ENCODE data around the gene MVB12B. TPM values are rescaled to one million over a fixed set of nuclear protein-coding genes. Genes with fewer than 3 reads are reported as not detected.

MVB12B gene
- total RNA-seq, 1 experiment from 2014 or later, result 4.5 TPM

DNA sequence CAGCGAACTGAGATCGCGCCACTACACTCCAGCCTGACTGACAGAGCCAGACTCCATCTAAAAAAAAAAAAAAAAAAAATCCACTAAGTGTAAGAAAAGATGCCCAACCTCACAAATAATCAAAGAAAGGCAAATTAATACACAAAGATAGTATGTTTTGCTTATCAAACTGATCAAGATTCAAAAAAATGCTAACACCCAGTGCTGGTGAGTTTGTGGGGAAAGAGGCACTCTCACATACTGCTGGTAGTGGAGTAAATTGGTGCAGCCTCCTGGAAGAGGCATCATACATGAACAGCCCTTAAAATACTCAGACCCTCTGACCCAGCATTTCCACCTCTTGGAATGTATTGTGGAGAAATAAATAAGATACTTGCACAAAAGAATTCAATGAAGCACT lies 216.9 kb downstream of the MVB12B start:
- intact Hi-C loops (cut with micrococcal nuclease; ENCODE audit: unreplicated experiment), result no loop called here

DNA sequence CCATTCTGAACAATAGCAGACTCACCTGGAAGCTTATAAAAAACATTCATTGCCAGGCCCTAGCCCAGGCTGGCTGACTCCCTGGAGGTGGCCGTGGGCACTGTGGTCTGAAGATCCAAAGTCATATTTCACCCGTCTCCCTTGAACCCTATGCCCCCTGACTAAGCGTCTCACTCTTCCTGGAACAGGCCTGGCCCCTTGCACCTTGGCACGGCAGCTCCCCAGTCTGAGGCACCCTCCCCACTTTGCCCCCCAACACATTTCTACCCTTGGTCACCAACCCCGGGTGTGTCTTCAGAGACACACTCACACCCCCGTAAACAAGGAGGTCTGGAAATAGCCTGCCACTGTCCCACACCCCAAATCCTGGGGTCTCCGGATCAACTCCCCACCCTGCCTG lies 218.5 kb downstream of the MVB12B start:
- no peaks in the 10 kb centered on the region for H3K4me1 Mint-ChIP-seq (ENCODE audit: low read depth, unreplicated experiment)
- H3K27me3 Mint-ChIP-seq (ENCODE audit: unreplicated experiment), result peaks cover 39% of the 10 kb centered on the region
- no peaks in the 10 kb centered on the region for H3K36me3 Mint-ChIP-seq (ENCODE audit: insufficient read depth, unreplicated experiment)
- H3K9me3 Mint-ChIP-seq (ENCODE audit: low read depth, unreplicated experiment), result no peaks in the 10 kb centered on the region
- CTCF ChIA-PET, result no interaction called here
- no TSS peak for BruUV-seq (replicated peaks)
- intact Hi-C loops (cut with micrococcal nuclease; ENCODE audit: unreplicated experiment), result no loop called here
- DNase-seq, result no peak
- H3K4me3 Mint-ChIP-seq (ENCODE audit: low read depth, unreplicated experiment), result no peak overlapping the region
- TF ChIP-seq, protein P1, sequence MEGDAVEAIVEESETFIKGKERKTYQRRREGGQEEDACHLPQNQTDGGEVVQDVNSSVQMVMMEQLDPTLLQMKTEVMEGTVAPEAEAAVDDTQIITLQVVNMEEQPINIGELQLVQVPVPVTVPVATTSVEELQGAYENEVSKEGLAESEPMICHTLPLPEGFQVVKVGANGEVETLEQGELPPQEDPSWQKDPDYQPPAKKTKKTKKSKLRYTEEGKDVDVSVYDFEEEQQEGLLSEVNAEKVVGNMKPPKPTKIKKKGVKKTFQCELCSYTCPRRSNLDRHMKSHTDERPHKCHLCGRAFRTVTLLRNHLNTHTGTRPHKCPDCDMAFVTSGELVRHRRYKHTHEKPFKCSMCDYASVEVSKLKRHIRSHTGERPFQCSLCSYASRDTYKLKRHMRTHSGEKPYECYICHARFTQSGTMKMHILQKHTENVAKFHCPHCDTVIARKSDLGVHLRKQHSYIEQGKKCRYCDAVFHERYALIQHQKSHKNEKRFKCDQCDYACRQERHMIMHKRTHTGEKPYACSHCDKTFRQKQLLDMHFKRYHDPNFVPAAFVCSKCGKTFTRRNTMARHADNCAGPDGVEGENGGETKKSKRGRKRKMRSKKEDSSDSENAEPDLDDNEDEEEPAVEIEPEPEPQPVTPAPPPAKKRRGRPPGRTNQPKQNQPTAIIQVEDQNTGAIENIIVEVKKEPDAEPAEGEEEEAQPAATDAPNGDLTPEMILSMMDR (IDR thresholded peaks at IDR 0.05; ENCODE audit: unreplicated experiment), result no peak
- H3K27ac Mint-ChIP-seq (ENCODE audit: unreplicated experiment), result no peak overlapping the region

More for the DNA sequence above, 216.9 kb downstream of the MVB12B start:
- no TSS peak for BruUV-seq (replicated peaks)
- no peaks in the 10 kb centered on the region for H3K9me3 Mint-ChIP-seq (ENCODE audit: low read depth, unreplicated experiment)
- H3K36me3 Mint-ChIP-seq (ENCODE audit: insufficient read depth, unreplicated experiment), result no peaks in the 10 kb centered on the region
- H3K27ac Mint-ChIP-seq (ENCODE audit: unreplicated experiment), result no peak overlapping the region
- no peaks in the 10 kb centered on the region for H3K4me1 Mint-ChIP-seq (ENCODE audit: low read depth, unreplicated experiment)
- TF ChIP-seq, protein P1 (IDR thresholded peaks at IDR 0.05; ENCODE audit: unreplicated experiment), result no peak
- H3K27me3 Mint-ChIP-seq (ENCODE audit: unreplicated experiment), result peaks cover 35% of the 10 kb centered on the region
- no peak for DNase-seq
- no peak overlapping the region for H3K4me3 Mint-ChIP-seq (ENCODE audit: low read depth, unreplicated experiment)
- CTCF ChIA-PET, result no interaction called here

DNA sequence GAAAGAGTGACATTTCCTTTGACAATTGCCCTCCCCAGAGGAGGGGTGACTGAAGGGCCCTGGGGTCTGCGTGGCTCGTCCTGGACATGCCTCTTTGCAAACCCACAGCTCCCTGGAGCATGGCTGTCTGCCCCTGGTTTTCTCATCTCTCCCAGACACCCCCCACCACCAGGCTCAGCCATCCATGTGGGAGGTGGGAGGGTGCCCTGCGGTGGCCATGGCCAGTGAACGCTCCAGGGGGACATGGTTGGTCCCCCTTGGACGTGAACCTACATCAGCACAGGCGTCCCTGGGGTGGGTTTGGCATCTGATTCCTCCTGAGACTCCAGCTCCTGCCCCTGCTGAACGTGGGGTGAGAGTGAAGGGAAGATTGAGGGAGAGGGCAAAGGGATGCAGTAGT lies 219.4 kb downstream of the MVB12B start:
- no peaks in the 10 kb centered on the region for H3K36me3 Mint-ChIP-seq (ENCODE audit: insufficient read depth, unreplicated experiment)
- intact Hi-C loops (cut with micrococcal nuclease; ENCODE audit: unreplicated experiment), result no loop called here
- no peaks in the 10 kb centered on the region for H3K4me1 Mint-ChIP-seq (ENCODE audit: low read depth, unreplicated experiment)
- no TSS peak for BruUV-seq (replicated peaks)
- no peak for DNase-seq
- CTCF ChIA-PET, result no interaction called here
- H3K27me3 Mint-ChIP-seq (ENCODE audit: unreplicated experiment), result peaks cover 39% of the 10 kb centered on the region
- no peak overlapping the region for H3K4me3 Mint-ChIP-seq (ENCODE audit: low read depth, unreplicated experiment)
- TF ChIP-seq, protein P1 (IDR thresholded peaks at IDR 0.05; ENCODE audit: unreplicated experiment), result no peak
- no peak overlapping the region for H3K27ac Mint-ChIP-seq (ENCODE audit: unreplicated experiment)
- no peaks in the 10 kb centered on the region for H3K9me3 Mint-ChIP-seq (ENCODE audit: low read depth, unreplicated experiment)

DNA sequence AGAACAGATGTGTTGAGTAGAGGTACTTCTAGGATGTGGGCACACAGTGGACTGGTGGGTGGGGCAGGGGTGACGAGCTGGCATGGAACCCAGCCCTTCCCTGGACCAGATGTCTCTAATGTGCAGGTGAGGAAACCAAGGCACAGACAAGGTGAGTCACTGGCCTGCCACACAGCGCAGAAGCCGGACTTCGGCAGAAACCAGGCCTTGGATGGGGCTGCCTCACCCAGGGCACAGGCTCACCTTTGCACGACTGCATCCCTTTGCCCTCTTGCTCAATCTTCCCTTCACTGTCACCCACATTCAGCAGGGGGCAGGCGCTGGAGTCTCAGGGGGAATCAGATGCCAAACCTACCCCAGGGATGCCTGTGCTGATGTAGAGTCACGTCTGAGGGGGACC lies 221.7 kb downstream of the MVB12B start:
- CTCF ChIA-PET, result no interaction called here

More for the DNA sequence above, 221.7 kb downstream of the MVB12B start:
- DNase-seq, result no peak
- Mint-ChIP-seq H3K36me3 (ENCODE audit: insufficient read depth, unreplicated experiment) (no peaks in the 10 kb centered on the region), H3K27me3 (ENCODE audit: unreplicated experiment) (peaks cover 39% of the 10 kb centered on the region), H3K27ac (ENCODE audit: unreplicated experiment) (no peak overlapping the region), H3K9me3 (ENCODE audit: low read depth, unreplicated experiment) (no peaks in the 10 kb centered on the region), H3K4me3 (ENCODE audit: low read depth, unreplicated experiment) (no peak overlapping the region), H3K4me1 (ENCODE audit: low read depth, unreplicated experiment) (no peaks in the 10 kb centered on the region)
- TF ChIP-seq, protein P1 (IDR thresholded peaks at IDR 0.05; ENCODE audit: unreplicated experiment), result no peak
- no TSS peak for BruUV-seq (replicated peaks)
- intact Hi-C loops (cut with micrococcal nuclease; ENCODE audit: unreplicated experiment), result no loop called here
